HG02588 (cell line): ENCODE results near the gene KLHL25.

Source experiments
- ATAC-seq: cut with Tn5 transposase; IDR thresholded peaks from one replicate; pipeline ENCODE4 v1.9.1; 2021; ENCODE audit warnings: mild to moderate bottlenecking, moderate library complexity; ENCODE audit not compliant: unreplicated experiment

The KLHL25 gene

DNA sequence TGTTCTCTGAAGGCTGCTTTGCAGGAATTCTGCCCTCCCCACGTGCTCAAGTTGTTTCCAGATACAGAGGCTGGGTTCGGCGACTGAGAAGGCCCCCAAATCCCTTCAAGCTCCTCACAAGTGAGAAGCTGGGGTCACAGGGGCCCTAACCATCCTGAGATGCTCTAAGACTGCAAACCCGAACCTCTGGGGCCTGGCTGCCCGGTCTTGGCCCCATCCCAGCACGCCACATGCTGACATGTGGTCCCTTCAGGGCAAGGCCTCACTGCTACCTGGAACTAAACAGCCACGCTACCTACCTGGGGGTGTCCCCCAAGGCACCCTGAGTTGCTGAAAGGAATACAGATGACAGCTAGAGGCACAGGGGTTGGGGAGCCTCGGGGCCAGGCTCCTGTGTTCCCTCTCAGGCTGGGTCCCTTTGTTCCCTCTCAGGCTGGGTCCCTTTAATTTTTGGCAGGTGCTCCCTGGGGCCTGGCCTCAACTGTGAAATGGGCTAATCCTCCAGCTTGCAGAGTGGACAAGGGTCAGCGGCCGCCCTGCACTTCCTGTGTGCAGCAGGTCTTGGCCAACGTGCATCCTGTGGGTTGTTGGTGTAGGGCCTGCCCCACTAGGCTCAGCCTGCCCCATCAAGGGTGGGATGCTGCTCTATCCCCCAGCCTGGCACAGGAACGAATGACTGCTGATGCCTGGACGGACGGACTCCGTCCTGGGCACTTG is 32.5 kb downstream of the KLHL25 start:
- no peak for ATAC-seq

DNA sequence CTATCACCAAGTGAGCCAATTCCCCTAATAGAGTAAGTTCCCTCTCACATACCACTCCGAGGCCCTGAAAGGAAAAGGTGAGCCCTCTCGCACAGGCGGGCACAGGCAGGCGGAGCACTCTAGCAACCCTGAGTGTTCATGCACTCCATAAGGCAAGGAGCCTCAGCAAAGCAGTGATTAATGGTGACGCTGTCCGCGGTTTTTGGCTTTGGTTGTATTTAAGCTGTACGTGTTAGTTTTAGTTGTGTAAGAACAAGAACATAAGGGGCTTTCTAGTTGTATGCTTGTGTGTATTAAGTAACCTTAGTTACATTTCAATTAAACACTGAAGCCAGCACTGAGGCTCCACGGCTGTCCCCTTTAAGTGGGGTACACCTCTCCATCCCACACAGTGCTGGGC is 33.1 kb downstream of the KLHL25 start:
- no peak for ATAC-seq

DNA sequence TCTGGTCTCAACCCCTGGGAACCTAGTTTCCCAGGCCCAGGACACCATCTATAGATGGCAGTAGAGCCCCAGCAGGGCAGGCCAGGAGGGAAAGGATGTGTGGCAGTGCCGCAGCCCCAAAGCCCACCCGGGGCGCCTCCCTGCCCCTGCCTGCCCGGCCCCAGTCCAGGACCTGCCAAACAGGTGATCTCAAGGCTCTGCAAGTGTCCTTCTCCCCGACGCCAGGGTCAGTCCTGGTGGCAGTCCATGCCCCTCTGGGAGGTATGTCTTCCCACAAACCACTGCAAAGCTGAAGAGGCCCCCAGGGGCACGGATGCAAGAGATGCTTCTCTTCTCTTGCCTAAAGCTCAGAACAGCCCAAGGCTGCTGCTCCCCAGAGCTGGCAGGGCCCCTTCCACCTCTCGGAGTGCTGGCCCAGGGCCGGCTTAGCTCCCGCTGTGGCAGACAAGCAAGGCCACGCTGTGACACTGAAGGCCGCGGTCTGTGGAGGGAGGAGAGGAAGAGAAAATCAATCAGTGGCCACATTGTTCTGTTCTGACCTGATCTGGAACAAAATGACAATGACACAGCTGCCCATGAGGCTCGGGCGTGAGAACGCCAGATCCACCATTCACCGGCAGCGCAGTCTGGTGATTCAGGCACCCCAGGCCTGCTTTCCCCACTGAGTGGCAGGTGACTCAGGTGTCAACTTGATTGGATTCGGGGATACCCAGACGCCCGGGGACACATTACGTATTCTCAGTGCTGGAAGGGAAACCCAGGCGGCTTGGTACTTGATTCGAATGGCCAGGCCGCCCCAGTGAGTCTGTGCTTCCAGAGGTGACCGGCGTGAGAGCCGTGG is 34.0 kb downstream of the KLHL25 start:
- no peak for ATAC-seq

DNA sequence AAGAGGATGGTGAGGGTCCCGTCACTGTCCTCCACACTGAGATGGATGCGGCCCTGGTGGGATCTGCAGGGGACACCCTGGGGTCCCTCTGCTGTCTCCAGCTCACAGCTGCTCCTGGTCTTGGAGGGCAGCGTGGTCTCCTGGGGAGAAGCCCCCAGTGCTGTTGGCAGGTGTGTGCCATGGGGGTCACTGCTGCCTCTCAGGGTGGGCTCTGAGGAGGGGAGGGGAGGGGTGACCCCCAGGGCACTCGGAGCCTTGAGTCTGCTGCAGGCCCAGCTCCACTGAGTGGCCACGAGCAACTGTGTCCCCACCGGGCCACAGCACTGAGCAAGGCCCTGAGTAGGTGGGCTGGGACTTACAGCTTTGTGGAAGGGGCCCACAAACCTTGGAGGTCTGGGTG is 34.7 kb downstream of the KLHL25 start:
- ATAC-seq, result no peak

GRCh38 chr15:85759376-85759775 is 35.3 kb downstream of the KLHL25 start:
- no peak for ATAC-seq

GRCh38 chr15:85758655-85758978 is 36.1 kb downstream of the KLHL25 start:
- no peak for ATAC-seq

GRCh38 chr15:85757939-85758654 is 36.6 kb downstream of the KLHL25 start:
- no peak for ATAC-seq

DNA sequence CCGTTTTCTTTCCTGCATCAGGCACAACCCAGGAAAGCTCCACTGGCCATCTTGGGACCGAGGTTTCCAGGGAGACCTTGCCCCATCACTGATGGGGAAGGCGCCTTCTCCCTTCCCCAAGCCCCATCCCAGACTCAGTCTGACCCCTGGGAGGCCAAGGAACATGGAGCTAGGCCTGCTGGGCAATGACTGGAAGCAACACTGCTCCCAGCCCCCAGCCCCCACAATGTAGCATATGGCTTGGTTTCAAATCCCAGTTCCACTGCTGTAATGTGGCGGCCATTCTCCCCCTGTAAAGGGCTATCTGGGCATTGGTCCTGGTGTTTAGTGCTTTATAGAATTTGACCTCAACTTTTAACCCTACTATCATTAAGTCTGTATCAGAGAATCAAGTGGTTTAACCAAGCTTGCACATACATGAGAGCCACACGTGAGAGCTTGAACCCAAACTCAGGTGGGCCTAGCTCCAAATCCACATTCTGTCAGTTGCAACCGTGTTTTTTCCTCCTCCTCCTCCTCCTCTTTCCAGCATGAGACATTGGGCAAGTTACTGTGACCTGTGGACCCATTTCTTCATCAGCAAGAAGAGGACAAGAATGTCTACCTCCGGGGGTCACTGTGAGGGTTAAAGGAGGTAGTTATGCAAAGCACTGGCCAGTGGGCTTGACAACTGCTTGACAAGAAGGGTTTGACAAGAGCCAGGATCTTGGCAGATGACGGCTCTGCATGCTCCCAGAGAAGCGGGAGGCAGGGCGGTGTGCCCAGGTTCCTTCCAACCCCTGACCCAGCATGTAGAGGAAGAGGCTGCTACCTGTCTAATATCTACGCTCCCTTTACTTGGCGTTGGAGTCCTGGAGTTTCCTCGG is 37.4 kb downstream of the KLHL25 start:
- no peak for ATAC-seq

DNA sequence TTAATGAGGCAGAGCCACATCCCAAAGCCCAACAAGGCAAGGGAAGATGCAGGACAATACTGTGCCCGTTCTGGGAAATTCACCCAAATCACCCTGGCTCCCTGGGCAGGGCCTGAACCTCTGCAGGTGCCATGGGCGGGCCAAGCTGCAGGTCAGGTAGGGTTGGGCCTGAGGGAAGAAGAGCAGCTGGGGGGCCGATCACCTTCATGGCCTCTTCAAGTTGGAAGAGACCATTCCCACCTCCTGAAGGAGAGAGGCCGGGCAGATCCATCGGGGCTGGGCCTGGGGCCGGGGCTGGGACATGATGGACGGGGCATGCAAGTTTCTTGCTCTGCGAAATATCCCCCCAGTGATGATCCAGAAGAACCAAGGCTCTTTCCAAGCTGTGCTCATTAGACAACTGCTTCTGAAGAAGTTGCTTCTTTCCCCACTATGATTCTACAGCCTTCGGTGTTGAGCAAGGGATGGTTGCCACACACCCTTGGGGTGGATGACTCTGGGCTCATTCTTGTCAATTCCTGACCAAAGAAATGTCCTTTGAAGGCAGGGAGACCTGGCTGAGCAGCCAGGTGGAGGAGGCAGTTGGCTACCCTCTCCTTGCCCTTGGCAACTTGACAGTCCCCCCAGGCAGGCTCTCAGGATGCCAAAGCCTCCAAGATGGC is 38.2 kb downstream of the KLHL25 start:
- no peak for ATAC-seq

DNA sequence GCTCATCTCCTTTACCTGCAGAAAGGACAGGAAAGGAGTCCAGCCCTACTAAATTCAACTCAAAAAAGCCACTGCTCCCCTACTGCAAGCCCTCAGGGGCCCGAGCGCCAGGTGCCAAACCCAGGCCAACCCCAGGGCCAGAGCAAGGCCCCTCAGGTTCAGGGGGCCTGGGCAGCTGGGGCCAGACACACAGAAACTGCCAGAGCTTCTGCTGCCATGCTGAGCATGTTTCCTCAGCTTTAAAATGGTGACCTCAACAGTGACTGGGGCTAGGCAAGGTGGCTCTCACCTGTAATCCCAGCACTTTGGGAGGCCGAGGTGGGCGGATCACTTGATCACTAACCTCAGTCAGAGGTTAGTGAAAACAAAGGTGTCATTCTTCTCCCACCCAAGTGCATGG is 38.8 kb downstream of the KLHL25 start:
- no peak for ATAC-seq

DNA sequence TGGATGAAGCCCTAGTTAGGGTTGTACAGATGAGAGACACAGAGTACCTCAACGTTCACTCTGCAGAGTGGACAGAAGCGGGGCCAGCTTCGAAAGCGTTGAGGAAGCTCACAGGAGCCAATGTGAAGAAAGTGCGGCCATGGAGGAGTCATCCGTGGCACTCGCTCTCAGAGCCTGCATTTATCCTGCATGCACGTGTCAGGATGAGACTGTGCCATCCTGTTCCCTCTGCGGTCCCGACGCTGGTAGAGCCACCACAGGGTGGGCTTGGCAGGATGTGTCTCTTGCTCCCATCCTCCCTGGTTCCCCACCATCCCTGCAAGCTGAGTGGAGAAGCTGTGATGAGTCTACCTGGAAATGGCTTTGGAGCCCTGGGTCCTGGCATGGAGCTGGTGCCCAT is 39.3 kb downstream of the KLHL25 start:
- no peak for ATAC-seq

GRCh38 chr15:85754989-85755388 is 39.7 kb downstream of the KLHL25 start:
- no peak for ATAC-seq

GRCh38 chr15:85753791-85754452 is 40.8 kb downstream of the KLHL25 start:
- ATAC-seq, result no peak

GRCh38 chr15:85753261-85753660 is 41.5 kb downstream of the KLHL25 start:
- ATAC-seq, result no peak

DNA sequence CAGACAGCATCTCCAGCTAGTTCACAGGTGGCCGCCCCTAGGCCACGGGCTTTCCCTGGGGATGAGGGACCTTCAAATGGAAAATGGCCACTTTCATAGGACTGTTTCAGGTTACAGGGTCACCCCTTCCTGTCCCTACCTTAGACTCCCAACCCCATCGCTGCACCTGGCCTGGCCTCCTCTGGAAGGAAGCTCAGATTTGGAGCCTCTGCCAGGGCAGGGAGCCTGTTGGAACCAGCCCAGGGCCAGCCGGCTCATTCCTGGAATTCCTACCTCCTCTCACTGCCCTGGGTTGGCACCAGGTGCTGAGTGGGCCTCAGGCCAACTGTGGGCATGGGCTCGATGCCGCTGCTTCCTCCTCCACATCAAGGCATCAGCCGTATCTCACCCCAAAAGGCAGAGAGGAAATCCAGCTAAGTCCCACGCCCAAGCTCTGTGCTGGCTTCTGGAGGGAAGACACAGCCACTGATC is 42.2 kb downstream of the KLHL25 start:
- ATAC-seq, result no peak

DNA sequence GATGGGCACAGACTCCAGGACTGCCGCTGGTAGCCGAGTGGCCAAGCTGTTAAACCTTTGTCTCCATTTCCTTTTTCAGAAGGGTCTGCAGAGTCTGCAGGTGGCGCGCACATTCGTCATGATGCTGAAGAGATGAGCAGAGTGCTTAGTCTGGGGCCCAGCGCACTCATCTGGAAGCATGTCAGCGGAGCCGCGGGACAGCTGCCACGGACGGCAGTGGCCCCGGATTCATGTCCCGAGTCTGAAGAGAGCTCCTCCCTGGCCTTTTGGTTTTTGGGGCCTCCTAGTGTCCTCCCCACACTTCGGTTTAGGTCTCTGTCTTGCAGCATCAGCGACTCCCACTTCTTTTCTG is 42.6 kb downstream of the KLHL25 start:
- ATAC-seq, result no peak

GRCh38 chr15:85751291-85752123 is 43.2 kb downstream of the KLHL25 start:
- ATAC-seq, result no peak

DNA sequence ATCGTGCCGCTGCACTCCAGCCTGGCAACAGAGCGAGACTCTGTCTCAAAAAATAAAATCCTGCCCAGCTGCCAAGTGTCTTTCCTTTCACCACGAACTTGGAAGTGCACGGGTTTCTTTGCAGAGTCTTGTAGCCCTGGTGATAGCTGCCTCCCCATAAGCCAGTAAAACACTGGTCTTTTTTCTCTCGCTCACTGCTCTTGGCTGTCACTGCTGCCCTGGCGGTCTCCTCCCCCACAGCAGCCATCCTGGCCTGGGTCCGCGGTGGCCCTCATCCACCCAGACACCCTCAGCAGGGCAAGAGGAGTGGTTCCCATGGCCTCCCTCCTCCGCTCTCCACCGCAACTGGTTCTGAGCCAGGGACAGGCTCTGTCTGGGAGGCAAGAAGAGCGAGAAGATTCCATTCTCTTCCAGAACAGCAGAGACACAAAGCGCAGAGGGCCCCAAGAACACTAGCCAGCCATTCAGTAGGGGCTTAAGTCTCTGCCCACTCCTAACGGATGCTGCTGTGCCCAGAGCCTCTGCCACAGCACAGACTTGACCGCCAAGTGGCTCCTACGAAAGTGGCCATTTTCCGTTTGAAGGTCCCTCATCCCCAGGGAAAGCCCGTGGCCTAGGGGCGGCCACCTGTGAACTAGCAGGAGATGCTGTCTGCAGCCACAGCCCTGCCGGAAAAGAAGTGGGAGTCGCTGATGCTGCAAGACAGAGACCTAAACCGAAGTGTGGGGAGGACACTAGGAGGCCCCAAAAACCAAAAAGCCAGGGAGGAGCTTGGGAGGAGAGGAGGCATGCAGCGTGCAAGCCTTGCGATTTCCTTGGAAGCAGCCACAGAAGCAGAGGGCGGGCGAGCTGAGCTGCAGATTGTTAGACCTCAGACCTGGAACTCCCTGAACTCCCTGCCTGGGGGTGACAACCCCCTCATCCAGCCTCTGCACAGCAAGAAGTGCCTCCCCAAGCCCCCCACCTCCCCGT is 44.1 kb downstream of the KLHL25 start:
- no peak for ATAC-seq
